IPS DF 4.7 (cell line): ENCODE results near the gene AZIN2.
"Not testable (repeated sequence)": the region's sequence is repeated elsewhere in the genome, so short reads cannot be mapped to it uniquely, and the experiment has no call there.

ENCODE experiments used
- DNase-seq: peaks from one replicate; pipeline ENCODE4 v3.0.0-alpha.2; 2013; ENCODE audit warnings: low spot score; ENCODE audit errors: extremely low read depth

AZIN2 gene

DNA sequence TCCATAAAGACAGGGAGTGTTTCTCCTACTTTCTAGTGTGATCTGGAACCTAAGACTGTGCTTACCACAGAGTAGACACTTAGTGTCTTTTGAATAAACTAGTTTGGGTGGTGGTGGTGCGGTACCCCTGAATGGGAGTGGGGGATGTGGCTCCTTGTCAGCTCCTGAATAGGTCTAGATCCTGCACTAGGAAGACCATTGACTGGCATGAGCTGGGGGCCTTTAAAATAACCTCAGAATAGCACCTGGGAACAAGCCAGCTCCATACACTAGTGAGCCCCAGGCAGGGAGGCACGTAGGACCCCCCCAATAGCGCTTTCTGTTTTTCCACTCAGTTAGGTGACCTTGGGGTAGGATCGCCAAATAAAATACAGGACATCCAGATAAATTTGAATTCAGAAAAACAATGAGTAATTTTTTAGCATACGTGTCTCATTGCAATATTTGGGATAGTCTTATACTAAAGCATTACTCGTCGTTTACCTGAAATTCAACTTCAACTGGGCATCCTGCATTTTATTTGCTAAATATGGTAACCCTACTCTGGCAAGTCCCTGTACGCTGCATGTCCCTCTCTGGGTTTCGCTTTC, 45.6 kb downstream of the AZIN2 start:
- DNase-seq = no peak

- DNase-seq = peak; percentile 99
Observed at GRCh38 chr1:33127001-33127823, 46.3 kb downstream of the AZIN2 start.

GRCh38 chr1:33128781-33129180, 47.8 kb downstream of the AZIN2 start:
- no peak for DNase-seq

DNA sequence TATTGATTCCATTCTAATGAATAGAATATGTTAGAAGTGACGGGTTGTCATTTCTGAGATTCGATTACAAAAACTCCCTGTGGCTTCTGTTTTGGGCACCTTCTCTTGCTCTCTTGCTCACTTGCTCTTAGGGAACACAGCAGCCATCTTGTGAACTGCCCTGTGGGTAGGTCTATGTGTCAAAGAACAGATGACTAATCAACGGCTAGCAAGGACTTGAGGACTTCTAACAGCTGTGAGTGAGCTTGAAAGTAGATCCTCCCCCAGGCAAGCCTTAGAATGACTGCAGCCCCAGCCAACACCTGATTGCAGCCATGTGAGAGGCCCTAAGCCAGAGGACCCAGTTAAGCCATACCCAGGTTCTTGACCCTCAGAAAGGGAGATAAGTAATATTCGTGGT, 49.3 kb downstream of the AZIN2 start:
- no peak for DNase-seq

GRCh38 chr1:33131191-33131590, 50.2 kb downstream of the AZIN2 start:
- DNase-seq = no peak

DNA sequence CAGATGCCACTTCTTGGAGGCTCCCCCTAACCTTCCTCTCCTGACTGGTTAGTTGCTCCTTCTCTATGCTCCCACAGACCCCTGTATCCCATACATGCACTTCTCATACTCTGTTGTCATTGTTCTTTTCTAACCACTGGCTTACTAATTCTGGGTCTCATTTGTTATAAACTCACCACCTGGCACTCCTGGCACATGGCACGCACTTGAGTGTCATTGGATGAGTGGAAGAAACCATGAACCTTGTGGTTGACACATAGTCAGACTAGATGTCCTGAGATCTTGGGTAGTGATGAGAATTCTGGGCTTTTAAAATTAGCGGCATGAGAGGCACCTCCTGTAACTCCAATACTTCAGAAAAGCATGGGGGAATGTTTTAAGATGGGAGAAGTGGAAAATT, 51.6 kb downstream of the AZIN2 start:
- no peak for DNase-seq

DNA sequence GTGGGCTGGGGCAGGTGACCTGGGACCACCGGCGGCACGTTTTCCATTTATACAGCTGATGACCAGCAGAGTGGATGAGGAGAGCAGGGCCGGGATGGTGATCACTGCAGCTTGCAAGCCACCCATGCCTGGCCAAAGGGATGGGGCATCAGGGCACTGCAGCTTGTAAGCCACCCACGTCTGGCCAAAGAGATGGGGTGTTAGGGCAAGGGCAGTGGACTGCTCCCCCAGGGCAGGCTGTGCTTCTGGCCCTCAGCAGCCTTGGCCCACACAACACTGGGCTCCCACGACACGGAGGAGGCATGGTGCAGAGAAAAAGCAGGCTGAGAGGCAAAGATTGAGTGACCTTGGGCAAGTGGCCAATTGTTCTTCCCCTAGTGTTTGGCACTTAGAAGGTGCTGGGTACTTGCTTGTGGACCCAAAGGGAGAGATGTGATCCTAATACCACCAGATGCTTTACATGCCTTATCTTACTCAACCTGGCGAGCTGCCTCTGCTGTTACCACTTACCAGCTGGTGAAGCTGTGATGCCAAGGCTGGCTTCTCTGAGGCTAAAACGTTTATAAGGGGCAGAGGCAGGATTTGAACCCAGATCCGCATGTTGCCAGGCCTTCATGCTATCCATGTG, 52.6 kb downstream of the AZIN2 start:
- DNase-seq = no peak

DNA sequence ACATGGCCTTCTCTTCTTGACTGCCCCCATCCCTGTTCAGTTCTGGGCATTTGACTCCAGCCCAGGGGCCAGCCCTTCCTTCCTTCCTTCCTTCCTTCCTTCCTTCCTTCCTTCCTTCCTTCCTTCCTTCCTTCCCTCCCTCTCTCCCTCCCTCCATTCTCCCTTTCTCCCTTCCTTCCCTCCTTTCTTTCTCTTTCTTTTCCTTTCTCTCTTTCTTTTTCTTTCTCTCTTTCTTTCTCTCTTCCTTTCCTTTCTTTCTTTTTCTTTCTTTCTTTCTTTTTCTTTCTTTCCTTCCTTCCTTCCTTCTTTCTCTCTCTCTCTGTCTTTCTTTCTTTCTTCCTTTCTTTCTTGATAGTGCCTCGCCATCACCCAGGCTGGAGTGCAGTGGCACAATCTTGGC, 55.1 kb downstream of the AZIN2 start:
- not testable (repeated sequence) for DNase-seq

DNA sequence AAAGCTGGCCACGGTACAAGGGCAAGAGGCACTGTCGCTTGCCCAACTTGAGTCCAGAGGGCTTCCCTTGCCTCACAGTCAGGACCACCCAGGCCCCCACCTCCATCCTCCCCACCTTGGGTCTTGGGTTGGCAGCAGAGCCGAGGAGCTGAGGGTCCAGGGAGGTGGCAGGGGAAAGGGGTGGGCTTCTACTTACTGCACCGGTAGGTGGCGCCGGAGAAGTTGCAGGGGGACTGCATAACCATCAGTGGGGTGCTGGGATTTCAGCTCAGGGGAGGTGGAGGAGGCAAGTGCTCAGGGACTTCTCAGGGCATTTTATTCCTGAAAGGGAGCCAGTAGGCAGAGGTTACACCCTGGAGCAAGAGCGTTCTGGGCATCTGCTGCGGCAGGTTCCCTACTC, 56.8 kb downstream of the AZIN2 start:
- DNase-seq = no peak

- no peak for DNase-seq
Observed at GRCh38 chr1:33140153-33141149, 59.5 kb downstream of the AZIN2 start.

GRCh38 chr1:33141216-33141615, 60.3 kb downstream of the AZIN2 start:
- DNase-seq = no peak

GRCh38 chr1:33141781-33142180, 60.8 kb downstream of the AZIN2 start:
- DNase-seq = no peak

DNA sequence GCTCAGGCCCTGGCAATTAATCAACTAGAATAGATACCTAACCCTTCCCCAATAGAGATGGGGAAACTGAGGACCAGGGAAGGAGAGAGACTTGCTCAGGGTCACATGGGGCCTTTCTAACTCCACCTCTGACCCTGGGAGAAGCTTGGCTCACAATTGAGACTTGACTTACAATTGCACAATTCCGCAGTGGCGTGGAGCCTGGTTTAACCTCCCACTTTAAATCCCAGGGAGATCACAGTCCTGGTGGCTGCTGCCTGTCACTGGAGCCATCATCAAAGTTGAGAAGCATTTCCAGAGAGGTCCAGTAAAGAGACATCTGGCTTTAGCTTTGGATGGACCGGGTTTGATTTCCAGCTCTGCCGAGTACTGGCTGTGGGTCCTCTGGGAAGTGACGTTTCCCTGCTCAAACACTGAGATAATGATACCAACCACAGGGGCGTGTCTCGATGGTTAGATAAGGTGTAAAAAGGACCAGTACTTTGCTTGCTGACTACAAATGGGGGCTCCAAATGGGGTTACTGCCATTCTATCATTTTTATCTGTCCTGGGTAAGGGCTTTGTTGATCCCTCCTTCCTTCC, 61.6 kb downstream of the AZIN2 start:
- DNase-seq = no peak

- no peak for DNase-seq
Observed at GRCh38 chr1:33143176-33143575, 62.2 kb downstream of the AZIN2 start.

DNA sequence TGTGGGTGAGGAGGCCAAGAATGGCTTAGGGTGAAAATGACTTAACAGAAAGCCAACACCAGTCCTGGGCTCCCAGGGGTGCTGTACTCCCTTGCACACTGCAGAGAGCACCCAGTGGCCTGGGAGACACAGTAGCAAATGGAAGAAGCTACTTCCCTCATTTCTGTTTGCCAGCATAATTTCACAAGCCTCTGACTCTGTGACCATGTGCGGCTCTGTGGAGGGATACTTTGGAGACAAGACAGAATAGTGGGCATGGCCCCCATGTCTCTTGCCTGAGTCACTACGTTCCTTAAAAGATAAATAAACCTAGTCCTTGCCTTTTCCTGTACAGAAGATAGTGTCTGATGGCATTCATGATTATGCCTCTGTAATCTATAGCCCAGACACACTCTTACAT, 62.7 kb downstream of the AZIN2 start:
- no peak for DNase-seq

GRCh38 chr1:33146003-33146402, 65.0 kb downstream of the AZIN2 start:
- DNase-seq = no peak

DNA sequence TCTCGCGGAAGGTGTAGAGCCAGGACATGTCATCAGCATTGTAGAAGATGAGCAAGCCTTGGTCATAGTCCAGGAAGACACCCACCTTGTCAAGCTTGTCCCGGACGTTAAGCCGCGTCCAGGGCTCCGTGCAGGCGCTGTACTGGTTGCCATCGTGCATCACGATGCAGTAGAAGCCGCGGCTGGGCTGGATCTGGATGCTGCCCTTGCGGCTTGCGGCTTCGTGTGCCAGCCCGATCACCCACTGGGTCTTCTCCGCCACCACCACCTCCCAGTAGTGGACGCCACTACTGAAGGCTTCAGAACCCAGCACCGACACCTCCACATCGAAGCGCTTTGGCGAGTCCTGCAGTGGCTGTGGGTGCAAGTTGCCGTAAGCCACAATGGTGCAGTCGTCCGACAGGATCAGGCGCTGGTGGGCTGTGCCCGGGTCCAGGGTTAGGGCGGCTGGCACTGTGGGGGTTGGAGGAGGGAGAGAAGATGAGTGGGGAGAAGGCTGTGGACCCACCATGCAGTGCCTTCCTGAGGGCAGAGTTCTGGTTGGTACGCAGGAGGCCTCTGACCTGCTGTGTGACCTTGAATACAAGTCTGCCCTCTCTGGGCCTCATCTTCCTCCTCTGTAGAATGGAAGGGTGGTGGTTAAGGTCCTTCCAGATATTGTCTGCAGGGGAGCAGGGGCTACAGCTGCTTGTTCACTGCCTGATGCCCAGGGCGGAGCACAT, 66.5 kb downstream of the AZIN2 start:
- no peak for DNase-seq

DNA sequence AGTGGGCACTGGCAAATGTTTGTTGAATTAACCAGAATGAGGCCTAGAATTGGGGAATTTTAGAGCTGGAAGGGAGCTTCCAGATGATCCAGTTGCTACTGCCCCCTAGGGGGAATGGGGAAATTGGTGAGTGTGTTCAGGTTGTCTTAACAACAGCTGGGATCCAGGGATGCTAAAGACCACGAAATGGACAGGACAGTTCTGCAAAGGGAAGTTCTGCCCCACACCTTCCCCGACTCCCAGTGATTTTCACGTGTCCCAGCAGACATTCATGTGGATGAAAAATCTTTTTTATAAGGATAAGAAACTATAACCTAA, 67.0 kb downstream of the AZIN2 start:
- DNase-seq = no peak

GRCh38 chr1:33148615-33149014, 67.7 kb downstream of the AZIN2 start:
- DNase-seq = no peak

DNA sequence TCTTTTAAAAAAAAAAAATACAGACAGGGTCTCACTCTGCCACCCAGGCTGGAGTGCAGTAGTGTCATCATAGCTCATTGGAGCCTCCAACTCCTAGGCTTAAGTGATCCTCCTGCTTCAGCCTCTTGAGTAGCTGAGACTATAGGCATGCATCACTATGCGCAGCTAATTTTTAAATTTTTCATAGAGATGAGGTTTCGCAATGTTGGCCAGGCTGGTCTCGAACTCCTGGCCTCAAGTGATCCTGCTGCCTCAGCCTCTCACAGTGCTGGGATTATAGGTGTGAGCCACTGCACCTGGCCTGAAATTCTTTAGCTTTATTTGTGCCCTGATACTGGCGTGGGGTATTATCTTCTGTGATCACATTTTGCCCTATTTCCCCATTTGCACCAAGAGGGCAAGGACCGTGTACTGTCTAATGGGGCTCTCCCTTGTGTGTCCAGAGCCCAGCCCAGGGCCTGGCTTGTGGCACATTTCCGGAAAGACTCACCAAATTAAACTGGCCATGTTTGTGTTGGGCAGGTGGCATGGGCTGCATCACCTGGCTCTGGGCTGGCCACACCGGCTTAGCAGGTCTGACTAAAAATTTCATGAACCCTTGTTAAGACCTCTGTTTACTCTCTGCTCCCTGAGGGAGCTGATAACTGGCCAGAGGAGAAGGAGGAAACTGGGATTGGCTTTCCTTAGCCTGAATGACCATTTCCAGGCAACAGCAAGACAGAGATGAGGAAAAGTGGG, 68.7 kb downstream of the AZIN2 start:
- no peak for DNase-seq
